K562 (cell line): ENCODE measurements around the gene MYL3. TPM values are rescaled to one million over a fixed set of nuclear protein-coding genes. Genes with fewer than 3 reads are reported as not detected.
A peak's percentile ranks its signal among the peaks of the same experiment; 100 is the strongest.

Experiments
- BMI1 ChIP-seq: fragments of 150-350 bp; IDR thresholded peaks from 2 replicates; pipeline ENCODE4 v1.6.1; 2014; ENCODE audit warnings: low read length
- DEAF1 ChIP-seq: fragments of 450-650 bp; formaldehyde crosslinking; IDR thresholded peaks from 2 replicates; pipeline ENCODE4 v1.4.0; 2020; ENCODE audit warnings: mild to moderate bottlenecking, moderate library complexity
- E2F6 ChIP-seq, 2 experiments: IDR thresholded peaks; 2 replicates each; pipeline ENCODE4 v1.6.1; 2011; ENCODE audit warnings: borderline replicate concordance in 1 of 2, control low read depth in 1 of 2, low read depth in 1 of 2, low read length in 1 of 2, mild to moderate bottlenecking in 1 of 2, mixed read lengths in 1 of 2, moderate library complexity in 1 of 2; ENCODE audit not compliant: insufficient read depth in 1 of 2, insufficient read length in 1 of 2, poor library complexity in 1 of 2, severe bottlenecking in 1 of 2; ENCODE audit errors: extremely low read depth in 1 of 2
- EWSR1 ChIP-seq: fragments of 450-650 bp; IDR thresholded peaks from 2 replicates; pipeline ENCODE4 v1.6.1; 2018; ENCODE audit warnings: borderline replicate concordance, mild to moderate bottlenecking, low read depth, moderate library complexity; ENCODE audit not compliant: partially characterized antibody
- GATAD2A ChIP-seq: fragments of 450-650 bp; IDR thresholded peaks from 2 replicates; pipeline ENCODE4 v1.6.1; 2017
- KAT2B ChIP-seq: IDR thresholded peaks from one replicate; pipeline ENCODE4 v1.6.1; 2012; ENCODE audit warnings: low read depth, mild to moderate bottlenecking, control low read depth, inconsistent platforms, low read length, moderate library complexity
- KDM1A ChIP-seq, 2 experiments: fragments of 450-650 bp; IDR thresholded peaks; 2 replicates each; pipeline ENCODE4 v1.6.1; 2016; ENCODE audit warnings: mild to moderate bottlenecking in 2 of 2
- MAZ ChIP-seq, 2 experiments: fragments of 450-650 bp in 1 of 2; sonication (generic) in 1 of 2; formaldehyde crosslinking; IDR thresholded peaks in 1 of 2; conservative IDR thresholded peaks in 1 of 2; 2 replicates each; pipeline versions ENCODE4 v1.4.0 to v1.5.0; 2020; ENCODE audit warnings: mild to moderate bottlenecking in 1 of 2, missing genetic modification reagents in 1 of 2
- NFYB ChIP-seq: IDR thresholded peaks from 2 replicates; pipeline ENCODE4 v1.6.1; 2011; ENCODE audit warnings: mild to moderate bottlenecking, moderate library complexity; ENCODE audit not compliant: insufficient read length; ENCODE audit errors: extremely low read depth
- PHB2 ChIP-seq: fragments of 450-650 bp; IDR thresholded peaks from 2 replicates; pipeline ENCODE4 v1.6.1; 2017; ENCODE audit warnings: low read depth
- POLR2G ChIP-seq: fragments of 200-400 bp; formaldehyde crosslinking; IDR thresholded peaks from 2 replicates; pipeline ENCODE4 v1.6.1; 2017; ENCODE audit warnings: low read depth, mild to moderate bottlenecking, antibody characterized with exemption, low read length, moderate library complexity
- POLR3G ChIP-seq: IDR thresholded peaks from 2 replicates; pipeline ENCODE4 v1.6.1; 2011; ENCODE audit not compliant: insufficient read length, insufficient replicate concordance; ENCODE audit errors: extremely low read depth
- PTBP1 ChIP-seq: fragments of 200-400 bp; formaldehyde crosslinking; IDR thresholded peaks from 2 replicates; pipeline ENCODE4 v1.6.1; 2017; ENCODE audit warnings: low read depth, low read length
- RBM22 ChIP-seq: fragments of 200-400 bp; formaldehyde crosslinking; IDR thresholded peaks from 2 replicates; pipeline ENCODE4 v1.6.1; 2018; ENCODE audit warnings: low read length, low read depth; ENCODE audit not compliant: poor library complexity, severe bottlenecking
- SETDB1 ChIP-seq: IDR thresholded peaks from one replicate; pipeline ENCODE4 v1.6.1; 2012; ENCODE audit warnings: low read length, control low read depth, inconsistent platforms
- SIN3A ChIP-seq, 2 experiments: fragments of 150-350 bp in 1 of 2; IDR thresholded peaks; 2 replicates each; pipeline ENCODE4 v1.6.1; 2011 to 2016; ENCODE audit warnings: borderline replicate concordance in 2 of 2, low read depth in 2 of 2, low read length in 2 of 2, mild to moderate bottlenecking in 2 of 2, moderate library complexity in 2 of 2; ENCODE audit not compliant: control insufficient read depth in 1 of 2
- SLC30A9 ChIP-seq: fragments of 250-450 bp; sonication (Bioruptor Pico); IDR thresholded peaks from 2 replicates; pipeline ENCODE4 v1.8.0; 2022; ENCODE audit warnings: mild to moderate bottlenecking, moderate library complexity
- SOX6 ChIP-seq: fragments of 450-650 bp; IDR thresholded peaks from 2 replicates; pipeline ENCODE4 v1.6.1; 2014; ENCODE audit warnings: mild to moderate bottlenecking
- STAT5B ChIP-seq: fragments of 250-450 bp; sonication (Bioruptor Pico); IDR thresholded peaks from 2 replicates; pipeline ENCODE4 v1.8.0; 2021; ENCODE audit warnings: mild to moderate bottlenecking, inconsistent platforms
- ZKSCAN3 ChIP-seq: fragments of 250-450 bp; sonication (Bioruptor Pico); IDR thresholded peaks from 2 replicates; pipeline ENCODE4 v1.4.0; 2020
- ZNF280A ChIP-seq: fragments of 450-650 bp; IDR thresholded peaks from 2 replicates; pipeline ENCODE4 v1.6.1; 2018; ENCODE audit warnings: mild to moderate bottlenecking, low read depth; ENCODE audit not compliant: partially characterized antibody
- ZNF77 ChIP-seq: fragments of 250-450 bp; sonication (Bioruptor Pico); IDR thresholded peaks from 2 replicates; pipeline ENCODE4 v1.5.0; 2020
- polyA plus RNA-seq, 8 experiments: library from polyadenylated mRNA; depleted of rRNA in 4 of 8; stranded (reverse) in 5 of 8; unstranded in 3 of 8; fragments of >200 nt; fragmentation: Nextera tagmentation in 2 of 8; fragmentation: Illumina TruSeq in 1 of 8; extraction: Ambion mirVana in 2 of 8; extraction: Trizol in 1 of 8; gene quantifications; 2 replicates each; pipeline versions ENCODE4 v1.2.1 to v1.2.3, GENCODE V29; 2011 to 2014; ENCODE audit warnings: inconsistent platforms in 1 of 8, missing spikeins in 1 of 8
- total RNA-seq, 7 experiments: library from RNA; depleted of rRNA in 6 of 7; stranded (reverse); fragments of >200 nt in 6 of 7; fragmentation: Illumina TruSeq in 2 of 7; extraction: Trizol in 2 of 7; gene quantifications; 2 replicates each; pipeline versions ENCODE4 v1.2.1 to v1.2.3, GENCODE V29; 2011 to 2021; ENCODE audit warnings: low replicate concordance in 1 of 7
- TF ChIP-seq, protein P1 (sequence below): sonication (generic); formaldehyde crosslinking; IDR thresholded peaks from 2 replicates; pipeline ENCODE4 v1.8.0; 2022; ENCODE audit warnings: mild to moderate bottlenecking, missing genetic modification reagents, borderline replicate concordance

Gene MYL3
- total and polyA plus RNA-seq, 9 of the 15 experiments (the other 6 are each of a cell fraction or from before 2014, with no cell fraction given): 0.14 to 0.45 TPM; not detected in 7

DNA sequence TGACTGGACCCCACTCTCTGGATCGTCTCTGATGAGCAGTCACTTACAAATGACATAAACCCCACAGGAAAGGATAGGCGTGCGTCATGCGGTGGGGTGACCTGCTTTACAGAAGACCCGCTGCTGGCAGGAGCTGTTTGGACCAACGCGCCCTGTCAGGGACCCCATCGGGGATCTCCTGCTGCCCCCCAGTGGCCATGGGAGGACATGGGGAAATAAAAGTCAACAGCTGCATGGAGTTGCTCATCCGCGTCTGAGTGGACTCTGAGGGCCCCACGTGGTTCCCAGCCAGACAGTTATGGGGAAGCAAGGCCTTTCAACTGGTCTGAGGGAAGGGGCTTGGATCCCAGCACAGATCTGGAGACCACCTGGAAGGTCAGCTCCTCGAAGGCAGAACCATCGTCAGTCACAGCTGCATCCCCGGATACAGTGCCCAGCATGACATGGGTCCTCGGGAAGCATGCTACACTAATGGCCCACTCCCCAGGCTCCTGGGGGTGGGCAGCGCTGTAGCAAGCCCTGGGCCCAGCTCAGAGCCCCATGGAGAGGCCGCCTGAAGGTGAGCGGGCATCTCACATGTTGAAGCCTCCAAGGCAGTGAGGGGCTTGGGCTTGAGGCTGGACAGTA is 46.4 kb upstream of the MYL3 start (continued):
- TF ChIP-seq MAZ (CRISPR knock-in tag; conservative IDR thresholded peaks at IDR 0.05 in 1 of 2, IDR thresholded peaks at IDR 0.05 in 1 of 2) (peak; percentile 53 to 62; a peak in 2 of 4 replicates), STAT5B (CRISPR knock-in tag) (no peak), POLR3G (no peak), E2F6 (IDR thresholded peaks at IDR 0.05; ENCODE audit: borderline replicate concordance in 1 of 2, extremely low read depth in 1 of 2, insufficient read depth in 1 of 2, insufficient read length in 1 of 2, low read depth in 1 of 2, low read length in 1 of 2, poor library complexity in 1 of 2, severe bottlenecking in 1 of 2) (peak in 1 of 2 experiments; percentile 45), RBM22 (no peak), GATAD2A (no peak), DEAF1 (CRISPR knock-in tag) (peak; percentile 90), SETDB1 (no peak), PHB2 (no peak), BMI1 (no peak), EWSR1 (no peak), SLC30A9 (CRISPR knock-in tag) (no peak), KDM1A (IDR thresholded peaks at IDR 0.05) (no peak), PTBP1 (no peak), SIN3A (IDR thresholded peaks at IDR 0.05; ENCODE audit: borderline replicate concordance in 2 of 2, control insufficient read depth in 1 of 2, low read depth in 2 of 2, low read length in 2 of 2) (no peak), NFYB (no peak), KAT2B (no peak), ZNF77 (CRISPR knock-in tag) (no peak), ZNF280A (no peak), POLR2G (no peak; the same call in 1 of the 2 replicates), ZKSCAN3 (no peak), SOX6 (peak; percentile 28; the same call in 1 of the 2 replicates)
- TF ChIP-seq, protein P1, sequence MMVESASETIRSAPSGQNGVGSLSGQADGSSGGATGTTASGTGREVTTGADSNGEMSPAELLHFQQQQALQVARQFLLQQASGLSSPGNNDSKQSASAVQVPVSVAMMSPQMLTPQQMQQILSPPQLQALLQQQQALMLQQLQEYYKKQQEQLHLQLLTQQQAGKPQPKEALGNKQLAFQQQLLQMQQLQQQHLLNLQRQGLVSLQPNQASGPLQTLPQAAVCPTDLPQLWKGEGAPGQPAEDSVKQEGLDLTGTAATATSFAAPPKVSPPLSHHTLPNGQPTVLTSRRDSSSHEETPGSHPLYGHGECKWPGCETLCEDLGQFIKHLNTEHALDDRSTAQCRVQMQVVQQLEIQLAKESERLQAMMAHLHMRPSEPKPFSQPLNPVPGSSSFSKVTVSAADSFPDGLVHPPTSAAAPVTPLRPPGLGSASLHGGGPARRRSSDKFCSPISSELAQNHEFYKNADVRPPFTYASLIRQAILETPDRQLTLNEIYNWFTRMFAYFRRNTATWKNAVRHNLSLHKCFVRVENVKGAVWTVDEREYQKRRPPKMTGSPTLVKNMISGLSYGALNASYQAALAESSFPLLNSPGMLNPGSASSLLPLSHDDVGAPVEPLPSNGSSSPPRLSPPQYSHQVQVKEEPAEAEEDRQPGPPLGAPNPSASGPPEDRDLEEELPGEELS (CRISPR knock-in tag): no peak
